HEK293T (cell line): ENCODE results near the gene BID.

Experiments used
- CTCF ChIA-PET: fragments of 350-600 bp; formaldehyde crosslinking; extraction: SDS; loops from one replicate; lab custom pipeline; 2021; ENCODE audit warnings: antibody characterized with exemption, inconsistent platforms; lab: Yijun Ruan, JAX
- POLR2A ChIA-PET: fragments of 350-600 bp; formaldehyde crosslinking; extraction: SDS; loops from one replicate; lab custom pipeline; 2020; ENCODE audit warnings: antibody characterized with exemption, inconsistent platforms; lab: Yijun Ruan, JAX
- DNase-seq: peaks from one replicate; pipeline ENCODE4 v3.0.0; 2012; ENCODE audit warnings: mixed read lengths; ENCODE audit errors: extremely low spot score
- ARNT ChIP-seq: fragments of 450-650 bp; IDR thresholded peaks from 2 replicates; pipeline ENCODE4 v1.6.1; 2017; ENCODE audit warnings: mild to moderate bottlenecking
- BHLHE40 ChIP-seq: fragments of 450-650 bp; IDR thresholded peaks from 2 replicates; pipeline ENCODE4 v1.6.1; 2016; ENCODE audit warnings: mild to moderate bottlenecking, moderate library complexity, borderline replicate concordance
- CTBP1 ChIP-seq: fragments of 450-650 bp; IDR thresholded peaks from 2 replicates; pipeline ENCODE4 v1.6.1; 2016; ENCODE audit warnings: borderline replicate concordance
- ELF4 ChIP-seq: fragments of 450-650 bp; IDR thresholded peaks from 2 replicates; pipeline ENCODE4 v1.6.1; 2017; ENCODE audit warnings: antibody characterized with exemption
- FOXA1 ChIP-seq: fragments of 450-650 bp; IDR thresholded peaks from 2 replicates; pipeline ENCODE4 v1.6.1; 2016; ENCODE audit warnings: mild to moderate bottlenecking
- FOXK2 ChIP-seq: fragments of 450-650 bp; IDR thresholded peaks from 2 replicates; pipeline ENCODE4 v1.6.1; 2016; ENCODE audit warnings: mild to moderate bottlenecking
- FOXM1 ChIP-seq: fragments of 450-650 bp; IDR thresholded peaks from 2 replicates; pipeline ENCODE4 v1.6.1; 2017; ENCODE audit warnings: mild to moderate bottlenecking, borderline replicate concordance
- HDGF ChIP-seq: fragments of 450-650 bp; IDR thresholded peaks from 2 replicates; pipeline ENCODE4 v1.6.1; 2017; ENCODE audit warnings: antibody characterized with exemption, borderline replicate concordance
- L3MBTL2 ChIP-seq: fragments of 450-650 bp; conservative IDR thresholded peaks from 2 replicates; pipeline ENCODE4 v1.6.1; 2016; ENCODE audit warnings: mild to moderate bottlenecking
- LEF1 ChIP-seq: fragments of 450-650 bp; IDR thresholded peaks from 2 replicates; pipeline ENCODE4 v1.6.1; 2017; ENCODE audit warnings: mild to moderate bottlenecking, borderline replicate concordance
- NFRKB ChIP-seq: fragments of 450-650 bp; IDR thresholded peaks from 2 replicates; pipeline ENCODE4 v1.6.1; 2016; ENCODE audit warnings: mild to moderate bottlenecking, moderate library complexity
- PKNOX1 ChIP-seq: fragments of 450-650 bp; IDR thresholded peaks from 2 replicates; pipeline ENCODE4 v1.6.1; 2016
- SP1 ChIP-seq: fragments of 450-650 bp; IDR thresholded peaks from 2 replicates; pipeline ENCODE4 v1.6.1; 2017
- SUZ12 ChIP-seq: fragments of 450-650 bp; IDR thresholded peaks from 2 replicates; pipeline ENCODE4 v1.6.1; 2016; ENCODE audit warnings: mild to moderate bottlenecking
- TARDBP ChIP-seq: fragments of 450-650 bp; IDR thresholded peaks from 2 replicates; pipeline ENCODE4 v1.6.1; 2016
- ZNF384 ChIP-seq: fragments of 450-650 bp; IDR thresholded peaks from 2 replicates; pipeline ENCODE4 v1.6.1; 2016

BID gene

GRCh38 chr22:17817511-17818065, 43.3 kb upstream of the BID start:
- POLR2A ChIA-PET = no interaction called here
- TF ChIP-seq BHLHE40 = no peak
- TF ChIP-seq NFRKB = no peak
- TF ChIP-seq ELF4 = no peak
- TF ChIP-seq HDGF = no peak
- TF ChIP-seq PKNOX1 = no peak
- no peak for TF ChIP-seq FOXK2
- TF ChIP-seq FOXA1 = no peak
- TF ChIP-seq L3MBTL2 = no peak
- no peak for TF ChIP-seq ARNT
- no peak for TF ChIP-seq LEF1
- TF ChIP-seq ZNF384 = no peak
- TF ChIP-seq CTBP1 = no peak
- no peak for TF ChIP-seq SP1
- no peak for TF ChIP-seq TARDBP
- TF ChIP-seq SUZ12 = no peak
- TF ChIP-seq FOXM1 = no peak
- no peak for DNase-seq
- CTCF ChIA-PET = no interaction called here

DNA sequence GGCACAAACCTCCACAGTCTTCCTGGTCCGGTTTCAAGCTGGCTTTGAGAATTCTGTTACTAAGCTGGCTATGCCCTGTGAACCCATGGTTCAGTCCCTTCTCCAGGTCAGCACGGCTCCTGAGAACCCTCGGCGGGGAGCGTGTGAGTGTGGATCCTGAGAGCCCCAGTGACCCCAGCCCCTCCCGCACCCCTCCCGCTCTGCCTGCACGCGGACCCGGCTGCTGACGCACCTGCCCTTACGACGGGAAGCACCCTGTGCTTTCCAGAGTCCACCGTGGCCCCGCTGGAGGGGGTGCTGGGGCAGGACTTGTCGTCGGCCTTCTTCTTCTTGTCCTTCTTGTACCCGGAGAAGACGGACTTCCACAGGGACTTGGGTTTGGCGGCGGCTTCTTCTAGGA, 42.8 kb upstream of the BID start:
- POLR2A ChIA-PET = no interaction called here

GRCh38 chr22:17816649-17817048, 42.4 kb upstream of the BID start:
- POLR2A ChIA-PET = no interaction called here
- no peak for DNase-seq
- TF ChIP-seq ARNT = no peak
- no peak for TF ChIP-seq LEF1
- no peak for TF ChIP-seq HDGF
- no peak for TF ChIP-seq SP1
- no peak for TF ChIP-seq ZNF384
- TF ChIP-seq CTBP1 = no peak
- no peak for TF ChIP-seq L3MBTL2
- CTCF ChIA-PET = no interaction called here

More for the DNA sequence above, 42.8 kb upstream of the BID start:
- CTCF ChIA-PET = no interaction called here
- TF ChIP-seq ZNF384 (no peak), NFRKB (no peak), BHLHE40 (no peak), LEF1 (no peak), SP1 (no peak), L3MBTL2 (no peak), PKNOX1 (no peak), CTBP1 (no peak)
- no peak for DNase-seq

GRCh38 chr22:17815703-17816254, 41.5 kb upstream of the BID start:
- CTCF ChIA-PET = no interaction called here

GRCh38 chr22:17814830-17815229, 40.6 kb upstream of the BID start:
- no peak for TF ChIP-seq BHLHE40
- TF ChIP-seq SUZ12 = no peak
- no peak for TF ChIP-seq HDGF
- no peak for TF ChIP-seq CTBP1
- no peak for TF ChIP-seq L3MBTL2
- no peak for TF ChIP-seq FOXM1
- no peak for TF ChIP-seq PKNOX1
- no peak for TF ChIP-seq ELF4
- TF ChIP-seq FOXK2 = no peak
- no peak for TF ChIP-seq NFRKB
- no peak for TF ChIP-seq TARDBP
- no peak for TF ChIP-seq FOXA1
- no peak for TF ChIP-seq ARNT
- TF ChIP-seq SP1 = no peak
- CTCF ChIA-PET = no interaction called here
- no peak for DNase-seq
- POLR2A ChIA-PET = no interaction called here

More at GRCh38 chr22:17815703-17816254, 41.5 kb upstream of the BID start:
- POLR2A ChIA-PET = no interaction called here
- DNase-seq = no peak
- TF ChIP-seq ELF4 = no peak
- no peak for TF ChIP-seq LEF1
- TF ChIP-seq FOXK2 = no peak
- no peak for TF ChIP-seq SP1
- no peak for TF ChIP-seq PKNOX1
- TF ChIP-seq CTBP1 = no peak
- TF ChIP-seq FOXM1 = no peak
- no peak for TF ChIP-seq TARDBP
- TF ChIP-seq ZNF384 = no peak
- TF ChIP-seq L3MBTL2 = no peak
- TF ChIP-seq HDGF = no peak
- no peak for TF ChIP-seq NFRKB
- no peak for TF ChIP-seq BHLHE40
- TF ChIP-seq FOXA1 = no peak
- no peak for TF ChIP-seq SUZ12
- no peak for TF ChIP-seq ARNT

GRCh38 chr22:17814084-17814483, 39.8 kb upstream of the BID start:
- DNase-seq = no peak
- TF ChIP-seq ELF4 = no peak
- TF ChIP-seq BHLHE40 = no peak
- TF ChIP-seq ZNF384 = no peak
- no peak for TF ChIP-seq NFRKB
- TF ChIP-seq FOXM1 = no peak
- TF ChIP-seq ARNT = no peak
- TF ChIP-seq LEF1 = no peak
- no peak for TF ChIP-seq CTBP1
- no peak for TF ChIP-seq FOXA1
- no peak for TF ChIP-seq L3MBTL2
- TF ChIP-seq SUZ12 = no peak
- TF ChIP-seq TARDBP = no peak
- no peak for TF ChIP-seq FOXK2
- TF ChIP-seq PKNOX1 = no peak
- no peak for TF ChIP-seq SP1
- no peak for TF ChIP-seq HDGF
- ChIA-PET CTCF (no interaction called here), POLR2A (no interaction called here)
